H1 (cell line): Measurements from ENCODE around the gene FGF12. TPM values are rescaled to one million over a fixed set of nuclear protein-coding genes. Genes with fewer than 3 reads are reported as not detected.

Experiments
- CTCF ChIA-PET: fragments of 300-600 bp; sonication (Branson Sonifier 250); formaldehyde crosslinking; loops from one replicate; lab custom pipeline; 2021; ENCODE audit not compliant: partially characterized antibody; lab: Charles Lee
- POLR2A ChIA-PET: fragments of 300-600 bp; sonication (Branson Sonifier 250); formaldehyde crosslinking; loops from one replicate; lab custom pipeline; 2021; ENCODE audit warnings: inconsistent platforms; ENCODE audit not compliant: partially characterized antibody; lab: Charles Lee
- DNase-seq, 2 experiments: peaks; one replicate each; pipeline versions ENCODE4 v3.0.0 to v3.0.0-alpha.2; 2010 to 2022; ENCODE audit warnings: low spot score in 2 of 2, low read depth in 1 of 2, mixed read lengths in 1 of 2
- FAIRE-seq: peaks from 2 replicates; lab custom pipeline; 2011; peaks lifted over from hg19 to GRCh38; lab: Jason Lieb, UNC
- H2AFZ ChIP-seq: 2 replicates; pipeline ENCODE4 v1.8.1; 2012; ENCODE audit warnings: low read length, inconsistent platforms
- H2AK5ac ChIP-seq: 2 replicates; pipeline ENCODE4 v1.6.1; 2013; ENCODE audit warnings: low read depth, low read length
- H2BK120ac ChIP-seq: replicated peaks from 2 replicates; pipeline ENCODE3; 2013; ENCODE audit warnings: low read depth, low read length, inconsistent platforms
- H2BK12ac ChIP-seq: 2 replicates; pipeline ENCODE4 v1.6.1; 2013; ENCODE audit warnings: low read depth, low read length
- H2BK15ac ChIP-seq: 2 replicates; pipeline ENCODE4 v1.6.1; 2013; ENCODE audit warnings: low read length
- H2BK20ac ChIP-seq: 2 replicates; pipeline ENCODE4 v1.6.1; 2013; ENCODE audit warnings: low read length
- H2BK5ac ChIP-seq: 2 replicates; pipeline ENCODE4 v1.6.1; 2013; ENCODE audit warnings: low read depth, low read length
- H3K14ac ChIP-seq: 2 replicates; pipeline ENCODE4 v1.6.1; 2013; ENCODE audit warnings: inconsistent platforms; ENCODE audit not compliant: insufficient read length
- H3K18ac ChIP-seq: 2 replicates; pipeline ENCODE4 v1.6.1; 2013; ENCODE audit warnings: low read length; ENCODE audit errors: extremely low read depth
- H3K23ac ChIP-seq: 2 replicates; pipeline ENCODE4 v1.6.1; 2013; ENCODE audit warnings: inconsistent platforms; ENCODE audit not compliant: insufficient read length
- H3K23me2 ChIP-seq: 2 replicates; pipeline ENCODE4 v1.6.1; 2013; ENCODE audit warnings: low read depth, low read length
- H3K27ac ChIP-seq: 2 replicates; pipeline ENCODE4 v1.6.1; 2011; ENCODE audit warnings: low read depth, low read length, inconsistent platforms
- H3K27me3 ChIP-seq, 4 experiments: replicated peaks in 1 of 4; 1 replicate in 1 of 4; 2 replicates in 3 of 4; pipeline versions ENCODE4 v1.6.1 to v1.8.1; 2011 to 2013; ENCODE audit warnings: low read length in 3 of 4, mild to moderate bottlenecking in 3 of 4, inconsistent platforms in 2 of 4, mixed read lengths in 2 of 4, moderate library complexity in 1 of 4; ENCODE audit not compliant: control insufficient read depth in 3 of 4, insufficient read depth in 3 of 4; ENCODE audit errors: extremely low read depth in 1 of 4
- H3K36me3 ChIP-seq, 4 experiments: 2 replicates each; pipeline versions ENCODE4 v1.6.1 to v1.8.1; 2011 to 2013; ENCODE audit warnings: mild to moderate bottlenecking in 4 of 4, low read length in 3 of 4, moderate library complexity in 2 of 4, control low read depth in 1 of 4, inconsistent platforms in 1 of 4; ENCODE audit not compliant: insufficient read depth in 4 of 4, control insufficient read depth in 2 of 4
- H3K4ac ChIP-seq: replicated peaks from 2 replicates; pipeline ENCODE3; 2013; ENCODE audit warnings: low read length, low read depth, mixed read lengths, inconsistent platforms; ENCODE audit not compliant: insufficient read length
- H3K4me1 ChIP-seq, 4 experiments: replicated peaks in 1 of 4; 1 replicate in 1 of 4; 2 replicates in 3 of 4; pipeline versions ENCODE4 v1.6.1 to v1.8.1; 2011 to 2013; ENCODE audit warnings: low read length in 3 of 4, inconsistent platforms in 2 of 4, mixed read lengths in 1 of 4; ENCODE audit not compliant: insufficient read depth in 4 of 4, control insufficient read depth in 3 of 4
- H3K4me2 ChIP-seq, 2 experiments: 2 replicates each; pipeline versions ENCODE4 v1.6.1 to v1.8.1; 2011 to 2013; ENCODE audit warnings: low read depth in 2 of 2, low read length in 2 of 2, control low read depth in 1 of 2, inconsistent platforms in 1 of 2, mild to moderate bottlenecking in 1 of 2; ENCODE audit not compliant: insufficient read depth in 1 of 2
- H3K4me3 ChIP-seq, 4 experiments: fragments of 200-600, 300-600 bp in 1 of 4; sonication (generic), shearing (Covaris generic), sonication (Bioruptor Twin) in 1 of 4; 2 replicates each; pipeline versions ENCODE4 v1.5.1 to v1.8.1; 2011 to 2016; ENCODE audit warnings: low read length in 4 of 4, low read depth in 3 of 4, control low read depth in 2 of 4, inconsistent platforms in 2 of 4, mild to moderate bottlenecking in 2 of 4, mixed read lengths in 1 of 4, moderate library complexity in 1 of 4; ENCODE audit not compliant: insufficient read depth in 2 of 4; ENCODE audit errors: extremely low read depth in 1 of 4
- H3K56ac ChIP-seq: replicated peaks from 2 replicates; pipeline ENCODE3; 2013; ENCODE audit warnings: low read depth, mild to moderate bottlenecking, mixed read lengths, low read length, inconsistent platforms; ENCODE audit not compliant: insufficient read length
- H3K79me1 ChIP-seq: 2 replicates; pipeline ENCODE4 v1.6.1; 2013; ENCODE audit warnings: low read depth, low read length, control low read depth
- H3K79me2 ChIP-seq, 2 experiments: 2 replicates each; pipeline versions ENCODE4 v1.6.1 to v1.8.1; 2012 to 2013; ENCODE audit warnings: low read length in 2 of 2, mild to moderate bottlenecking in 2 of 2, inconsistent platforms in 1 of 2; ENCODE audit not compliant: insufficient read depth in 2 of 2, control insufficient read depth in 1 of 2
- H3K9ac ChIP-seq, 4 experiments: replicated peaks in 1 of 4; 1 replicate in 1 of 4; 2 replicates in 3 of 4; pipeline versions ENCODE4 v1.6.1 to v1.8.1; 2011 to 2013; ENCODE audit warnings: low read depth in 3 of 4, low read length in 3 of 4, control low read depth in 2 of 4, mild to moderate bottlenecking in 2 of 4, moderate library complexity in 2 of 4, inconsistent platforms in 1 of 4; ENCODE audit errors: extremely low read depth in 1 of 4
- H3K9me3 ChIP-seq, 2 experiments: 2 replicates each; pipeline versions ENCODE4 v1.6.1 to v1.8.1; 2012 to 2013; ENCODE audit warnings: mild to moderate bottlenecking in 2 of 2, moderate library complexity in 2 of 2, control low read depth in 1 of 2, inconsistent platforms in 1 of 2, low read depth in 1 of 2, low read length in 1 of 2, mixed read lengths in 1 of 2; ENCODE audit not compliant: insufficient read depth in 2 of 2
- H4K20me1 ChIP-seq, 2 experiments: replicated peaks in 1 of 2; 2 replicates each; pipeline versions ENCODE3 to v1.8.1; 2011 to 2013; ENCODE audit warnings: inconsistent platforms in 2 of 2, low read length in 2 of 2, mild to moderate bottlenecking in 1 of 2; ENCODE audit not compliant: insufficient read depth in 2 of 2, control insufficient read depth in 1 of 2
- H4K5ac ChIP-seq: 2 replicates; pipeline ENCODE4 v1.6.1; 2013; ENCODE audit warnings: low read length, low read depth, mixed read lengths, inconsistent platforms; ENCODE audit not compliant: insufficient read length
- H4K8ac ChIP-seq: 2 replicates; pipeline ENCODE4 v1.8.0; 2013; ENCODE audit warnings: mild to moderate bottlenecking, moderate library complexity, low read length, inconsistent platforms; ENCODE audit not compliant: insufficient read depth; ENCODE audit errors: extremely low read depth
- H4K91ac ChIP-seq: replicated peaks from 2 replicates; pipeline ENCODE3; 2013; ENCODE audit warnings: low read length, mixed read lengths, inconsistent platforms; ENCODE audit not compliant: insufficient read length
- CTBP2 ChIP-seq: IDR thresholded peaks from 2 replicates; pipeline ENCODE4 v1.7.0; 2011; ENCODE audit warnings: borderline replicate concordance, mild to moderate bottlenecking, moderate library complexity, mixed read lengths, low read length; ENCODE audit not compliant: insufficient read depth, insufficient read length
- SIX5 ChIP-seq: IDR thresholded peaks from 2 replicates; pipeline ENCODE4 v1.6.1; 2011; ENCODE audit warnings: mild to moderate bottlenecking, low read depth, low read length
- YY1 ChIP-seq: IDR thresholded peaks from 2 replicates; pipeline ENCODE4 v1.6.1; 2011; ENCODE audit warnings: low read depth, mild to moderate bottlenecking, low read length
- WGBS, 2 experiments: shearing (Covaris generic) in 1 of 2; methylation state at CpG; one replicate each; pipeline versions ENCODE4 v1.1.6 to v1.1.7; 2013 to 2015; ENCODE audit warnings: low lambda C conversion rate in 2 of 2, mixed read lengths in 2 of 2, inconsistent platforms in 1 of 2, low coverage in 1 of 2, missing lambda C conversion rate in 1 of 2; ENCODE audit not compliant: insufficient replicate concordance in 2 of 2, insufficient coverage in 1 of 2, insufficient read length in 1 of 2; ENCODE audit errors: extremely low coverage in 1 of 2, missing lambda C conversion rate in 1 of 2; 5-methylcytosine and 5-hydroxymethylcytosine counted together
- polyA plus RNA-seq, 7 experiments: library from polyadenylated mRNA; depleted of rRNA in 3 of 7; stranded (reverse) in 5 of 7; unstranded in 2 of 7; fragments of >200 nt in 5 of 7; fragments of 200-250 nt in 2 of 7; gene quantifications; 1 replicate in 5 of 7; 2 replicates in 1 of 7; 4 replicates in 1 of 7; pipeline versions ENCODE4 v1.2.1 to v1.2.3, GENCODE V29; 2011 to 2013; ENCODE audit warnings: missing spikeins in 2 of 7, mixed read lengths in 2 of 7
- total RNA-seq: library from RNA; stranded (reverse); fragmentation: NEBNext Ultra II Directional; extraction: Animal tissue kit (Norgen Biotek cat#: 25700); gene quantifications from 2 replicates; pipeline ENCODE4 v1.2.1, GENCODE V29; 2021

The FGF12 gene
- total and polyA plus RNA-seq, 2 of the 8 experiments (the other 6 are each of a cell fraction or from before 2014, with no cell fraction given): 4.1 to 16.6 TPM

DNA sequence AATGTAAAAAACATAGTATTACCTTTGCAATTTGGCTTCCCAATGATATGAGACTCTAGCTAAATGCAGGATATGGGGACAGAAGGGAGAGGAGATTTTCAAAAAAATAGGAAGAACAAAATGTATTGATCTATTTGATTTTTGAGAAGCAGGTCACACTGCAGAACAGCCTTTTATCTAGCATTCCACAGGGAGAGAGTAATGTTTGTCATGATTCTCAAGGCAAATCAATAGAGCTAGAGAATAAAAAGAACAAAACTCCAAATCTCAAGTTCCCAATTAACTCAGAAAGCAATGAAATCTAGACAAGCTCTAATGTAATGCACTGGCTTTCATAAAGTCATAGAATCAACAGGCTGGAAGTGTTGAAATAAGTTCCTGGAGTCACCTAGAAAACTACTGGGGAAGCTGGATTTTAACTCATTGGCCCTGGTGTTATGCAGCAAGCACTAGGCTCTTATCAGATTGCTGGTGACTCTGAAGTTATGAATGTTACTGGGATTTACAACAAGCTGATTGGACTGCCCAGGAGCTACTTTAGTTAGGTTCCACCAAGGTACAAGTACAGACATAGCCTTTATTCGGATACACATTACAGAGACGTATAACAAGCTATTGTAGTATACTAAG is 442.8 kb downstream of the FGF12 start:
- H3K23ac ChIP-seq: no peak overlapping the region
- no peak overlapping the region for H2BK5ac ChIP-seq
- no peak for DNase-seq
- no peak overlapping the region for H4K91ac ChIP-seq
- no peaks in the 10 kb centered on the region for H3K23me2 ChIP-seq
- no peak overlapping the region for H3K4me2 ChIP-seq
- no peak overlapping the region for H2BK120ac ChIP-seq
- no peak for FAIRE-seq
- H3K14ac ChIP-seq: no peak overlapping the region
- no peak overlapping the region for H2AFZ ChIP-seq
- H3K36me3 ChIP-seq: no peaks in the 10 kb centered on the region
- H3K56ac ChIP-seq: no peak overlapping the region
- H3K4ac ChIP-seq: no peak overlapping the region
- no peak overlapping the region for H2BK12ac ChIP-seq
- H3K4me1 ChIP-seq: no peaks in the 10 kb centered on the region
- H3K9me3 ChIP-seq: no peaks in the 10 kb centered on the region
- no peak overlapping the region for H2BK15ac ChIP-seq
- no peaks in the 10 kb centered on the region for H3K79me2 ChIP-seq
- no peak overlapping the region for H3K27ac ChIP-seq
- no peak overlapping the region for H3K4me3 ChIP-seq
- no peak overlapping the region for H4K5ac ChIP-seq
- H3K9ac ChIP-seq: no peak overlapping the region
- H4K8ac ChIP-seq: no peak overlapping the region
- no peak overlapping the region for H2BK20ac ChIP-seq
- 94% methylated on average over 2 of the region's 2 CpGs; no CpG with 5 or more reads in 1 of the 2 experiments for WGBS, 2 experiments
- no peak overlapping the region for H3K18ac ChIP-seq
- ChIA-PET POLR2A (no interaction called here), CTCF (interaction anchor here (0.6 to 0.9 kb wide), 2 partner anchors 138 to 740 kb away, joined by 3 to 4 read pairs; no protein-coding TSS in a partner anchor)
- no peaks in the 10 kb centered on the region for H3K27me3 ChIP-seq
- H4K20me1 ChIP-seq: no peaks in the 10 kb centered on the region
- H3K79me1 ChIP-seq: no peaks in the 10 kb centered on the region
- no peak overlapping the region for H2AK5ac ChIP-seq
- TF ChIP-seq CTBP2: no peak
- TF ChIP-seq SIX5: no peak
- no peak for TF ChIP-seq YY1
